ENCODE data around the gene DNAH9. TPM values are rescaled to one million over a fixed set of nuclear protein-coding genes. Genes with fewer than 3 reads are reported as not detected.

Gene DNAH9
- total RNA-seq, 6 experiments from 2014 or later = not detected

DNA sequence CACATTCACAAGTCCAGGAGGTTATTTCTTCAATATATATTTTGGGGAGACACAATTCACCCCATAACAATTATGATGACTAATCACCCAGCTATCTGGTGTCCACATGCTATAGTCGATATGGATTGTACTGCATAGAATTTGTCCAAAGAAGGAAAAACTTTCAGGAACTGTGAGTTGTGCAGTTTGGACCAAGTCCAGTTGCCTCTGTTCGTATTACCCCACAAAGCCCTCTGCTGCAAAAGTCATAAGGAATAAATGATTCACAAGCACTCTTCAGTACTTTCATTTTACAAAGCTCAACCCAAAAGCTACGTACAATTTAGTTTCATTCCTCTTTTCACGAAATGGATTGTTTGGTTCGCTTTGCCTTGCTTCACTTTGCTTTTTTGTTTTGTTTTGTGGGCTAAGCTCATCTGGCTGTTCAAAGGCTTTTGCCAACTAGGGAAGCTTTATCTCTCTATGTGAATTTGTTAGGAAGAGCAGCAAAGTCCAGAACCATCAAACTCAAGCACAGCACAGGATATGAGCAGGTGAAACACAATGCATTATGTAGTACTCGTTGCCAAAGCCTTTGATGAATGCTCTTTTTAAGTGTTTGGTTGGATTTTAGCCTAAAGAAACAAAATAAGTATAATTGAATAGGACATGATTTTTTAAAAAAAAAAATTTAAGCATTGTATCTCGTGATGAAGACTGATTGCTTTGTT lies 300.4 kb downstream of the DNAH9 start:
- intact Hi-C loops (cut with DNase I) = no loop called here
- H3K27ac ChIP-seq = no peak overlapping the region
- WGBS (ENCODE audit: insufficient coverage, low coverage, low lambda C conversion rate, missing lambda C conversion rate) = 51% methylated on average over 7 of the region's 7 CpGs
- H3K36me3 ChIP-seq = no peaks in the 10 kb centered on the region
- DNase-seq (no peak), ATAC-seq (no peak)
- H3K27me3 ChIP-seq = no peaks in the 10 kb centered on the region
- no peaks in the 10 kb centered on the region for H3K9me3 ChIP-seq
- no peak for TF ChIP-seq POLR2A (IDR thresholded peaks at IDR 0.05)
- TF ChIP-seq CTCF (IDR thresholded peaks at IDR 0.05) = no peak
- H3K4me3 ChIP-seq = no peak overlapping the region
- no peaks in the 10 kb centered on the region for H3K4me1 ChIP-seq

- no peaks in the 10 kb centered on the region for H3K9me3 ChIP-seq
- H3K36me3 ChIP-seq = no peaks in the 10 kb centered on the region
- H3K27me3 ChIP-seq = no peaks in the 10 kb centered on the region
- H3K4me3 ChIP-seq = no peak overlapping the region
- H3K27ac ChIP-seq = no peak overlapping the region
- WGBS (ENCODE audit: insufficient coverage, low coverage, low lambda C conversion rate, missing lambda C conversion rate) = 38% methylated on average over 4 of the region's 4 CpGs
- DNase-seq (no peak), ATAC-seq (no peak)
- intact Hi-C loops (cut with DNase I) = no loop called here
- TF ChIP-seq POLR2A (IDR thresholded peaks at IDR 0.05) = no peak
- no peaks in the 10 kb centered on the region for H3K4me1 ChIP-seq
These were observed 301.3 kb downstream of the DNAH9 start for GRCh38 chr17:11899537-11899942.

- ATAC-seq (peak in 2 of 4 donors; percentile 39 to 44), DNase-seq (no peak)
- H3K9me3 ChIP-seq = no peaks in the 10 kb centered on the region
- H3K4me3 ChIP-seq = no peak overlapping the region
- no peak for TF ChIP-seq CTCF (IDR thresholded peaks at IDR 0.05)
- no peak for TF ChIP-seq POLR2A (IDR thresholded peaks at IDR 0.05)
- H3K27me3 ChIP-seq = no peaks in the 10 kb centered on the region
- no peak overlapping the region for H3K27ac ChIP-seq
- no peaks in the 10 kb centered on the region for H3K36me3 ChIP-seq
- intact Hi-C loops (cut with DNase I) = no loop called here
- H3K4me1 ChIP-seq = no peaks in the 10 kb centered on the region
- WGBS (ENCODE audit: insufficient coverage, low coverage, low lambda C conversion rate, missing lambda C conversion rate) = 23% methylated on average over 3 of the region's 6 CpGs
These were observed 301.8 kb downstream of the DNAH9 start for GRCh38 chr17:11900041-11900476.

- 48% methylated on average over 3 of the region's 3 CpGs for WGBS (ENCODE audit: insufficient coverage, low coverage, low lambda C conversion rate, missing lambda C conversion rate)
- Histone ChIP-seq H3K4me1 (no peaks in the 10 kb centered on the region), H3K27me3 (no peaks in the 10 kb centered on the region), H3K4me3 (no peak overlapping the region), H3K36me3 (no peaks in the 10 kb centered on the region), H3K9me3 (no peaks in the 10 kb centered on the region), H3K27ac (no peak overlapping the region)
- TF ChIP-seq POLR2A (IDR thresholded peaks at IDR 0.05) = no peak
- TF ChIP-seq CTCF (IDR thresholded peaks at IDR 0.05) = no peak
- ATAC-seq (no peak), DNase-seq (no peak)
- intact Hi-C loops (cut with DNase I) = no loop called here
These were observed 302.4 kb downstream of the DNAH9 start for GRCh38 chr17:11900655-11901054.

DNA sequence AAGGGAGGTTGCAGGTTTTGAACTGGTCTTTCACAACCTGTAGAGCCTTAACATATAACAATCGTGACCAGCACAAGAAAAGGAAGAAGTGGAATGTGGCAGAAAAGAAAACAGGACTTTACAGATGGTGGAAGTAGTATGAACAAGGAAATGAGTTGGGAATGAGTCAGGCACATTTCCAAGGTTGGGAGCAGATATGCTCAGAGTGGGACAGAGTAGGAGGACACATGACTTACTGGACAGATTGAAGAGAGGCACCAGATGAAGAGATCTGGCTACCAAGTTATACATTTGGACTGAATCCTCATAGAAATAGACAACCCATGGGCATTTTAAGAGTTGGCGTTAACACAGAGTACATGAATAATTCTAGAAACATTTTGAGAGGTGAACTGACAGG lies 303.7 kb downstream of the DNAH9 start:
- H3K36me3 ChIP-seq = no peaks in the 10 kb centered on the region
- H3K9me3 ChIP-seq = no peaks in the 10 kb centered on the region
- intact Hi-C loops (cut with DNase I) = no loop called here
- 67% methylated on average over 2 of the region's 2 CpGs for WGBS (ENCODE audit: insufficient coverage, low coverage, low lambda C conversion rate, missing lambda C conversion rate)
- ATAC-seq = no peak
- no peaks in the 10 kb centered on the region for H3K4me1 ChIP-seq
- H3K4me3 ChIP-seq = no peak overlapping the region
- H3K27me3 ChIP-seq = no peaks in the 10 kb centered on the region
- TF ChIP-seq CTCF (IDR thresholded peaks at IDR 0.05) = no peak
- no peak for TF ChIP-seq POLR2A (IDR thresholded peaks at IDR 0.05)
- no peak overlapping the region for H3K27ac ChIP-seq
- no peak for DNase-seq

Measured in right lobe of liver (tissue), 6 donors.